ENCODE data around the gene CDK2AP2.

Gene CDK2AP2

GRCh38 chr11:67510023-67510345, 2.0 kb upstream of the CDK2AP2 start:
- Histone ChIP-seq H3K9me3 (ENCODE audit: insufficient read depth, low read depth, low read length) (no peaks in the 10 kb centered on the region), H3K27ac (ENCODE audit: low read depth, low read length) (no peak overlapping the region), H3K4me3 (ENCODE audit: low read length) (no peak overlapping the region), H3K4me1 (ENCODE audit: insufficient read depth, low read length) (peaks cover 9% of the 10 kb centered on the region), H3K36me3 (ENCODE audit: insufficient read depth, low read length) (no peaks in the 10 kb centered on the region), H3K27me3 (ENCODE audit: insufficient read depth, low read length) (no peaks in the 10 kb centered on the region; the same call in 1 of the 2 replicates), H3K9ac (ENCODE audit: low read depth, low read length) (no peak overlapping the region)
- no CpG with 5 or more reads among the region's 3 CpGs for WGBS

GRCh38 chr11:67508486-67509121, 642 bp upstream of the CDK2AP2 start:
- WGBS: 1% methylated on average over 56 of the region's 57 CpGs
- Histone ChIP-seq H3K36me3 (ENCODE audit: insufficient read depth, low read length) (no peaks in the 10 kb centered on the region), H3K4me3 (ENCODE audit: low read length) (peak overlapping the region; percentile 84), H3K4me1 (ENCODE audit: insufficient read depth, low read length) (peaks cover 9% of the 10 kb centered on the region), H3K27ac (ENCODE audit: low read depth, low read length) (peak overlapping the region; percentile 93), H3K9ac (ENCODE audit: low read depth, low read length) (peak overlapping the region; percentile 83), H3K27me3 (ENCODE audit: insufficient read depth, low read length) (peaks cover 4% of the 10 kb centered on the region), H3K9me3 (ENCODE audit: insufficient read depth, low read depth, low read length) (no peaks in the 10 kb centered on the region)

DNA sequence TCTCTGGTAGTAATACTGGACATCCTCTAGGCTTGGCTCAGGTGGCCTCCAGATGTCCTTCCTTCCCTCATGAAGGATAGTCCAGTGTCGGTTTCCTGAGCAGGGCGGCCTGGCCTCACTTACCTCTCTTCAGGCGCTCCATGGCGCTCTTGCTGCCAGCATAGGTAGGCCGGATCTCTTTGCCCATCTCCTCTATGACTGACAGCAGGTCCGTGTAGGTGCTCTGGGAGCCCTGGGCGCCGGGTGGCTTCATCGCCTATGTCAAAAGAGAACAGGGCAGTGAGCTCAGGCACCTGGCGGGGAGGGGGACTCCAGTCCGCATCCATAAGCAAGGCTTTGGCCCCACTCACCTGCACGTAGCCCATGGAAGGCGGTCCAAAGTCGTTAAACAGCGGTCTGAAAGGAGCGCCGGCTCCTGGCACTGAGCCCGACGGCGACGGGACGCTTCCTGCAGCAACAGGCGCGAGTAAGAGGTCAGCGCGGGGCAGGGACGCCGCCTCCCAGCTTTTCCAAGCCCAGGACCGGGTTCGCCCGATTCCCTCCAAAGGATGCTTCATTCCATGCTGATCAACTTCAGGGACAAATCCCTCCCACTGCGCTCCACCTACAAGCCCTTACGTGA, 609 bp downstream of the CDK2AP2 start:
- Histone ChIP-seq H3K4me1 (ENCODE audit: insufficient read depth, low read length) (peaks cover 9% of the 10 kb centered on the region), H3K36me3 (ENCODE audit: insufficient read depth, low read length) (no peaks in the 10 kb centered on the region), H3K9ac (ENCODE audit: low read depth, low read length) (peak overlapping the region; percentile 70), H3K9me3 (ENCODE audit: insufficient read depth, low read depth, low read length) (no peaks in the 10 kb centered on the region), H3K27me3 (ENCODE audit: insufficient read depth, low read length) (peaks cover 11% of the 10 kb centered on the region), H3K27ac (ENCODE audit: low read depth, low read length) (peak overlapping the region; percentile 69; the same call in 1 of the 2 replicates), H3K4me3 (ENCODE audit: low read length) (peak overlapping the region; percentile 84)
- 25% methylated on average over 33 of the region's 33 CpGs for WGBS

- H3K36me3 ChIP-seq (ENCODE audit: insufficient read depth, low read length): peaks cover 3% of the 10 kb centered on the region; the same call in 1 of the 2 replicates
- H3K9ac ChIP-seq (ENCODE audit: low read depth, low read length): no peak overlapping the region
- peaks cover 11% of the 10 kb centered on the region for H3K27me3 ChIP-seq (ENCODE audit: insufficient read depth, low read length)
- WGBS: 91% methylated on average over 16 of the region's 16 CpGs
- H3K4me1 ChIP-seq (ENCODE audit: insufficient read depth, low read length): peaks cover 9% of the 10 kb centered on the region
- no peak overlapping the region for H3K27ac ChIP-seq (ENCODE audit: low read depth, low read length)
- H3K9me3 ChIP-seq (ENCODE audit: insufficient read depth, low read depth, low read length): no peaks in the 10 kb centered on the region
- no peak overlapping the region for H3K4me3 ChIP-seq (ENCODE audit: low read length)
Measured at GRCh38 chr11:67506426-67507051, 1.4 kb downstream of the CDK2AP2 start.

DNA sequence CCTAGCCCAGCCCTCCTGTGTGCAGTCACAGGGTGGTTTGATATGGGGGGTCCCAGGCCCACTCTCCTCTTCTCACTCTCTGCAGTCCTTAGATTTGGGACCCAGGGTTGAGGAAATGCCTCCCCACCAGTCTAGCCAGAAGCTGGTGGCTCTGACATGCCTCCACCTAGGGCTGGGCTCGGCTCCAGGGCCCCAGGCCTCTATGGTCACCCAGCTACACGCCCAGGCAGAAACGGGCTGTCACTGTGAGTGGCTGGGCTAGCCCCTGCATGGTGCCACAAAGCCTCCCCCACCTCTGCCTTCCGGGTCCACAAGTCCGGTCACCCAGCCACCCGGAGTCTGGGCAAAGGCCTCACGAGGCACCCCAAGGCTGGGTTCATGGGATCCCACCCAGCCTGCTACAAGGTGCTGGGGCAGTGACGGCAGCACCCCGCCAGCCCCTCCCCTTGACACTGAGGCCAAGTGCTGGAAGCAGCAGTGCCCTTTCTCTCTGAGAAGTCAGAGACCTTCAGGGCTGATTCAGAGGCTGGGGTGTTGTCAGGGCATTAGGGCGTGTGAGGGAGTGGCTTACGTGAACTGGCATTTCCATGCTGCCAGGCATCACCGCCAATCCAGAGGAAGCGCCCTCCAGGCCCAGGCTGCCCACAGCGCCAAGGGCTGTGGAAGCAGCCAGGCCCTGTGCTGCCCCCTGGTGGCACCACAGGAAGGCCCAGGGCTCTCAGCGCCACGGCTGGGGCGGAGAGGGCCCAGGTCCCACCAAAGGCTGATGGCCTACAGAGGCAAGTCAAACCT, 2.2 kb downstream of the CDK2AP2 start:
- Histone ChIP-seq H3K9me3 (ENCODE audit: insufficient read depth, low read depth, low read length) (no peaks in the 10 kb centered on the region), H3K9ac (ENCODE audit: low read depth, low read length) (no peak overlapping the region), H3K36me3 (ENCODE audit: insufficient read depth, low read length) (peaks cover 10% of the 10 kb centered on the region; the same call in 1 of the 2 replicates), H3K4me3 (ENCODE audit: low read length) (peak overlapping the region; percentile 72; the same call in 1 of the 2 replicates), H3K27ac (ENCODE audit: low read depth, low read length) (peak overlapping the region; percentile 68; the same call in 1 of the 2 replicates), H3K4me1 (ENCODE audit: insufficient read depth, low read length) (peaks cover 9% of the 10 kb centered on the region), H3K27me3 (ENCODE audit: insufficient read depth, low read length) (peaks cover 11% of the 10 kb centered on the region)
- 36% methylated on average over 17 of the region's 17 CpGs for WGBS

DNA sequence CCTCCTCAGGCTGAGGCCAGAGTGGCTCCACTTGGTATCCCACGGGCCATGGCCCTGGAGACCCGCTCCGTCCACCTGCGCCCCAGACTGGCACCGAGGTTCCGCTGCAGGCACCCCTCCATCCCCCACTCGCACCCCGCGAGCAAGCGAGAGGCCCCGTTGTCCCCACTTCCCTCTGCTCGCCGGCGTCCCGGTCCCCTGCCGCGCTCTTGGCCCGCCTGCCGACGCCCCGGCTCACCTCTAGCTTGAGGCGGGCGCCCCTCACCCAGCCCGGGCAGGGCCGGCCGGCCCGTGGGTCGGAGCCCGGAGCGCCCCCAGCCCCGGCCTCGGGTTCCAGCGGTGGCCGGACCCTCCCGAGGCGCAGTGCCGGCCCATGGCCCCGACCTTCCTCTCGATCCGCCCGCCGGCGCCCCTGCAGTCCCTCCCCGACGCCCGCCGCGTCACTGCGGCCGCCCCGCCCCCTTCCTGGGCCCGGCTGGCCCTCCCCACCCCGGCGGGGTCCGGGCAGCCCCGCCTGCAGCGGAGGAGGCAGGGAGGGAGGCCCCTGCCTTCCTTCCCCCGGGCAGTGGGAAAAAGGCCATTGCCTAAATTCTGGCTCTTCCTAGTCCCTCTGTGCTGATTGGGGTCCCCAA, 2.9 kb downstream of the CDK2AP2 start, which contains the start of gene PITPNM1:
TSS of gene PITPNM1 (minus strand) at position 414 of the 632 bp plus-strand sequence. CDS start 1,183 bp downstream, outside the sequence.
- Histone ChIP-seq H3K4me3 (ENCODE audit: low read length) (peak within 1 kb of the TSS; percentile 72), H3K27ac (ENCODE audit: low read depth, low read length) (peak within 1 kb of the TSS; percentile 68; the same call in 1 of the 2 replicates), H3K36me3 (ENCODE audit: insufficient read depth, low read length) (peaks cover 10% of the 10 kb centered on the region; the same call in 1 of the 2 replicates), H3K9ac (ENCODE audit: low read depth, low read length) (peak within 1 kb of the TSS; percentile 53; the same call in 1 of the 2 replicates), H3K9me3 (ENCODE audit: insufficient read depth, low read depth, low read length) (no peaks in the 10 kb centered on the region), H3K4me1 (ENCODE audit: insufficient read depth, low read length) (peaks cover 9% of the 10 kb centered on the region), H3K27me3 (ENCODE audit: insufficient read depth, low read length) (peaks cover 11% of the 10 kb centered on the region)
- under 1% methylated on average over 58 of the region's 58 CpGs for WGBS

- Histone ChIP-seq H3K36me3 (ENCODE audit: insufficient read depth, low read length) (peaks cover 10% of the 10 kb centered on the region; the same call in 1 of the 2 replicates), H3K9ac (ENCODE audit: low read depth, low read length) (peak overlapping the region; percentile 53; the same call in 1 of the 2 replicates), H3K9me3 (ENCODE audit: insufficient read depth, low read depth, low read length) (no peaks in the 10 kb centered on the region), H3K27ac (ENCODE audit: low read depth, low read length) (no peak overlapping the region), H3K4me3 (ENCODE audit: low read length) (peak overlapping the region; percentile 72), H3K4me1 (ENCODE audit: insufficient read depth, low read length) (peaks cover 9% of the 10 kb centered on the region), H3K27me3 (ENCODE audit: insufficient read depth, low read length) (peaks cover 11% of the 10 kb centered on the region)
- 1% methylated on average over 101 of the region's 101 CpGs for WGBS
Measured at GRCh38 chr11:67504005-67504949, 3.7 kb downstream of the CDK2AP2 start.

DNA sequence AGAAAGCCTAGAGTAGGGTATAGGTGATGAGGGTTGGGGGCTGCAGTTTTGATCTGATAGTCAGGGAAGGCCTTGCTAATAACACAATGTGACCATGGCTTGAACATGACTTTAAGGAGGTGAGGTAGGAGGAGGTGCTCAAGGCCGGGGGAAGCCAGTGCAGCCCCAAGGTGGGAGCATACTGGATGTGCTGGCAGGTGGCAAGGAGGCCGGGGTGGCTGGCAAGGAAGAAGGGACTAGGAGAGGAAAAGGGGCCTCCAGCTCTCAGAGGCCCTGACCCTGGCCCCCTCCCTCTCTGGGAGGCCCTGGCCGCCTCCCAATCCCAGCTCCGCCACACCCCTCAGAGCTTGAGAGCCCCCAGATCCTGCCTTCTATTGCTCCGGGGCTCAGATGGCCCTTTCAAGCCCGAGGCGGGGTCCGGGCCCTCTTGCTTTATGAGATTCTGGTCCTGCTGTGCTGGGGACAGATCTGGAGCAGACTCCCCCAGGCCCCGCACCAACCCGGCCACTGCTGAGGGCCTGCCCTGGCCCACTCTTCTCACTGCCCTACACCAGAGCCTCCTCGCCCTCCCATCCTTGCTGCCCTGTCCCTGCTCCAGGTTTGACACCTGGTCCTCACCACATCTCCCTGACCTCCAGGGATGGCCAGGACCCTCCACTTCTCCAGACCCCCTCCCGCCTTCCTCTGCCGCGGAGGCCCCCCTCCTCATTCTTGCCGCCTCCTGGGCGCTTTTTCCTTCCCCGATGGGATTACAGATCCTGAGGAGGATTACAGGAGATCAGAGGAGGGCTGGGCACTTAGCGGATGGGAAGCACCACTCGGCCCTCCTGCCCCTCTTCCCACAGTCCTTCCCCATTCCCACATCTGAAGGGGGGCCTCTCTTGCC, 4.6 kb downstream of the CDK2AP2 start:
- Histone ChIP-seq H3K4me1 (ENCODE audit: insufficient read depth, low read length) (peaks cover 9% of the 10 kb centered on the region), H3K9ac (ENCODE audit: low read depth, low read length) (0 out of 2 replicates have a peak overlapping the region, but pooled peaks have one; percentile 15), H3K36me3 (ENCODE audit: insufficient read depth, low read length) (peaks cover 10% of the 10 kb centered on the region; the same call in 1 of the 2 replicates), H3K27ac (ENCODE audit: low read depth, low read length) (no peak overlapping the region), H3K27me3 (ENCODE audit: insufficient read depth, low read length) (peaks cover 11% of the 10 kb centered on the region), H3K4me3 (ENCODE audit: low read length) (peak overlapping the region; percentile 72), H3K9me3 (ENCODE audit: insufficient read depth, low read depth, low read length) (no peaks in the 10 kb centered on the region)
- 68% methylated on average over 19 of the region's 19 CpGs for WGBS

GRCh38 chr11:67502328-67502979, 5.5 kb downstream of the CDK2AP2 start:
- WGBS: 92% methylated on average over 18 of the region's 18 CpGs

More at GRCh38 chr11:67502328-67502979, 5.5 kb downstream of the CDK2AP2 start:
- Histone ChIP-seq H3K4me3 (ENCODE audit: low read length) (no peak overlapping the region), H3K27ac (ENCODE audit: low read depth, low read length) (no peak overlapping the region), H3K9me3 (ENCODE audit: insufficient read depth, low read depth, low read length) (no peaks in the 10 kb centered on the region), H3K4me1 (ENCODE audit: insufficient read depth, low read length) (peaks cover 9% of the 10 kb centered on the region), H3K27me3 (ENCODE audit: insufficient read depth, low read length) (peaks cover 11% of the 10 kb centered on the region), H3K9ac (ENCODE audit: low read depth, low read length) (no peak overlapping the region), H3K36me3 (ENCODE audit: insufficient read depth, low read length) (peaks cover 10% of the 10 kb centered on the region; the same call in 1 of the 2 replicates)

Measured in HUES64 (cell line).